GM19328 (cell line): Measurements from ENCODE around the gene CARHSP1.
"Not testable (repeated sequence)": the region's sequence is repeated elsewhere in the genome, so short reads cannot be mapped to it uniquely, and the experiment has no call there.

Experiments
- ATAC-seq: cut with Tn5 transposase; IDR thresholded peaks from one replicate; pipeline ENCODE4 v1.9.1; 2021; ENCODE audit warnings: mild to moderate bottlenecking, moderate library complexity; ENCODE audit not compliant: unreplicated experiment

The CARHSP1 gene

DNA sequence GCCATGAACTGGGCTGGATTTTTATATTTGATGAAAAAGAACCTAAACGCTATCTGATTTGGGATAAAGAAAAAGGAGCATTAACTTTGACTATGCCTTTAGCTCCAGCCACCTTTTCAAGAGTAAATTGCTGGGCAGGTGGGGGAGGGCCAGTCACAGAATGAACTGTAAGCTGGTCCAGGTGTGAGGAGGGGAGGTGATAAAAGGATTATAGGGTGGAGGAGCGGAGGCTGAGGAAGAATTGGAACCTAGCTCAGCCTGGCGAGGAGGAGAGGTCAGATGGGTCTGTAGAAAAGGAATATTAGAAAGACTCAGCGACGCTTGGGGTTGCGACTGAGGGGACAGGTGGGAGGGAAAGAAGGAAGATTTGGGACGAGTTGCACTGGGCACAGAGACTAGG lies 32.0 kb downstream of the CARHSP1 start:
- ATAC-seq = not testable (repeated sequence)

DNA sequence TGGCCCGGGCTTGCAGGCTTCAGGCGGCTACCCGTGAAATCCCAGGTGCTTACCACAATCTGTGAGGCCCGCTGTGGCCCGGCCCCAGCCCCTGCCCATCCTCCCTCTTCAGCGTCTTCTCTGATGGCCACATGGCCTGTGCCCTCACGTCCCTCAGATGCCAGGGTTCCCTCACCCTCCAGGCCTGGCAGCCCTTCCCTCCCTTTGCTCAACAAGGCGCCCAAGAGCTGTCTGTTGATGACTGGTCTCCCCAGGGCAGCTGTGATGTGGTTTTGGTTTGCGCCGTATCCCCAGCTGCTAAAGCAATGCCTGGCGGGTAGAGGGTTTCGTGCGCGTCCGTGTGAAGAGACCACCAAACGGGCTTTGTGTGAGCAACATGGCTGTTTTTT lies 36.1 kb downstream of the CARHSP1 start:
- no peak for ATAC-seq

DNA sequence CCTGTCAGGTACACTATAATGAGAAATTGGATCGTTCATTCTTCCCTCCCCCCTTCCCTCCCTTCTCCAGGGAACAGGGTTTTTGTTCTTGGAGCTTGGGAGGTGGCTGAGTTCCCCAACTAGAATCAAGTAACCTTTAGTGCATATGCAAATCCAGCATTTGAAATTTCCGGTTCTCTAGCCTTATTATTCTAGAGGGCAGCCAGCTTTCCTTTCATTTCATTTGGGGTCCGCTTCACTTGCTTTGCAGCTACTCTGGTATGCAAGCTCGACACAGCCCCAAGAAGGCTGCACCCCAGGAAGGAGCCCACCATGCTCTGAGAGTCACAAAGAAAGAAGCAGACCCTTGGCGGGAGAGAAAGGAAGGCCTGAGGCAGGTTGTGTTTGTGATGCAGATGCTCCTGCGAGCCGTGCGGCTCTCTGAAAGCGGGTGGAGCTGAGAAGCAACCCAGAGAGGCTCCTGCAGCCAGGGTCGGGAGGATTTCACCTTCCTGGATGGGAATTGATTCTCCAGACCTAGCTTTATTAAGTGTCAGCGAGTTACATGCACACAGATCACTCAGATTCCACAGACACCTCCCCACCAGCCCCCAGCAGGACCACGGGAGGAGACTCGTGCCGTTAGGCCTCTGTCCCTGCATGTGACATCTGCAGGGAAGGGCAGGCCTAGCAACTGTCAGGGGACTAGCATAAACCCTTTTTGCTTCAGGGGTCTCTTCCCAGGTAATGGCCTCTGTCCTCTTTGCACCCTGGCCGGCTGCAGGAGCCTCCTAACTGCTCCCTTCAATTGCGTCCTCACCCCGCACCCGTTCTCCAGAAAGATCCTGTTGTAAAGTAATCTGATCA lies 36.7 kb downstream of the CARHSP1 start:
- no peak for ATAC-seq

DNA sequence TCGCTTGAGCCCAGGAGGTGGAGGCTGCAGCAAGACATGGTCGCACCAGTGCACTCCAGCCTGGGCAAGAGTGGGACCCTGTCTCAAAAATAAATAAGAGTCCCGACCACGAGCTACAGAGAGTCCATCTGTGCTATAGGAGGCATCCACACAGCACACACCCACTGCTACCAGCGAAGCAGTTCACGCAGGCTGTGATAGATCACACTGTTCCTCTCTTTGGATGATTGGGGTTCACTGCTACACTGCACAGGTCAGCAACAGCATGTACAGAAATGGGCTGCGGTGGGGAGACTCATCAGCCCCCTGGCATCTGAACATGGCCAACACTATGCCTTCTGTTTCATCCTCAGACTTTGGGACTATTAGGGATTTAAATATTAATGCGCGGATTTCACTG lies 37.4 kb downstream of the CARHSP1 start:
- no peak for ATAC-seq

DNA sequence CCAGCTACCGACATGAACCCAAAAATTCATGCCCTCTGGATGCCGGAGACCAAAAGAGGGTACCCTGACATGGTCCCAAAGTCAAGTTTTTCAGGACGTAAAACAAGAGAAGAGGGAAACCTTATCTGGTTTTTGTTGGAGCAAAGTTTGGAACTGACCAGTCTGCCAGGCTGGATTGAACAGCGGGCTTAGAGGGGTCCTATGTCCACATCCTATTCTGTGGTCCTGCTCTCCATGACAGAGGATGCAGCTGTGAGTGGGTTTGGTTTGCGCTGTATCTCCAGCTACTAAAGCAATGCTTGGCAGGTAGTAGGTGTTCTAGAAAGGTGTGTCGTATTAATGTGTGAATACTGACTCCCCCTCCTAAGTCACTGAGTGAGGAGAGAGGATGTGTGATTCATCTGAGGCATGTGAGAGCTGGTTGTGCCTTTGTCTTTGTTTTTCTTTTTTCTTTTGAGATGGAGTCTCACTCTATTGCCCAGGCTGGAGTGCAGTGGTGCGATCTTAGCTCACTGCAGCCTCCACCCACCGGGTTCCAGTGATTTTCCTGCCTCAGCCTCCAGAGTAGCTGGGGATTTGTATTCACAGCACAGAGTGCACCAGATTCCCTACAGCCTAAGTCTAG lies 40.2 kb downstream of the CARHSP1 start:
- no peak for ATAC-seq

DNA sequence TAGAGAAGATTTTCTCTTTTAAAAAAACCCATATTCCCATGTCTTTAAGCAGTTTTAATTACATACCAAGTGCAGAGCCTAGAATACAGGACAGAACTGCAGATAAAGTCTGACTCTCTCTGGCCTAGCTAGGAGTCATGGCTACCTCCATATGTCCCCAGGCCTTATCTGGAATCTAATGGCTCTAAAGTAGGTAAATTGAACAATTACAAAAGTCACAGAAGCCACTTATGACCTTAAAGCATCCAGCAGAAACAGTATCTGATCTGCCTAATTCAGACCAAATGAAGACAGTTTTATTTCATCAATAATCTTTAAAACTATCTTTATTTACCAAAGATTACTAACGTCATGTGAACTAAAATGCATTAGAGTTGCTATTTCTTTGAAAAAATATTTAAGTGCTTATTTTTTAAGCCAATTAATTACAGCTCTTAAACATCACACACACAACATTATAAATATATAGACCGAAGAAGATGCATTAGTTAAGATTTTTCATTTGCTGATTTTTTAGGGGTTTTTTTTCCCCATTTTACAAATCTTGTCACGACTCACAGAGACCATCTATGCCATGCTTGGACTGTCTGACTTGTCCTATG lies 42.4 kb downstream of the CARHSP1 start:
- no peak for ATAC-seq

DNA sequence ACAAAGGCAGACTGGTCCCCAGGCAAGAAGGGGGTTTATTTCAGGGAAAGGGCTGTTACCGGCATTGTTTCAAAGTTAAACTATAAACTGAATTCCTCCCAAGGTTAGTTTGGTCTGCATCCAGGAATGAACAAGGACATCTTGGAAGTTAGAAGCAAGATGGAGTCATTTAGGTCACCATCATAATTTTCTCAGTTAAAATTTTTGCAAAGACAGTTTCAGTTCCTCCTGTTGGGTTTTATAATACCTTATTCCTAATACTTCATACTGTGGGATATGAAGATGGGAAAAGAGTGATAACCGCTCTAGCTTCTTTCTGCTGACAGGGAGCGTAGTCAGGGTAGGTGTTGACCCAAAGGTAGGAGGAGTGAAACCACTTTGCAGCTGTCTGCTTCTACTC lies 46.4 kb downstream of the CARHSP1 start:
- no peak for ATAC-seq

DNA sequence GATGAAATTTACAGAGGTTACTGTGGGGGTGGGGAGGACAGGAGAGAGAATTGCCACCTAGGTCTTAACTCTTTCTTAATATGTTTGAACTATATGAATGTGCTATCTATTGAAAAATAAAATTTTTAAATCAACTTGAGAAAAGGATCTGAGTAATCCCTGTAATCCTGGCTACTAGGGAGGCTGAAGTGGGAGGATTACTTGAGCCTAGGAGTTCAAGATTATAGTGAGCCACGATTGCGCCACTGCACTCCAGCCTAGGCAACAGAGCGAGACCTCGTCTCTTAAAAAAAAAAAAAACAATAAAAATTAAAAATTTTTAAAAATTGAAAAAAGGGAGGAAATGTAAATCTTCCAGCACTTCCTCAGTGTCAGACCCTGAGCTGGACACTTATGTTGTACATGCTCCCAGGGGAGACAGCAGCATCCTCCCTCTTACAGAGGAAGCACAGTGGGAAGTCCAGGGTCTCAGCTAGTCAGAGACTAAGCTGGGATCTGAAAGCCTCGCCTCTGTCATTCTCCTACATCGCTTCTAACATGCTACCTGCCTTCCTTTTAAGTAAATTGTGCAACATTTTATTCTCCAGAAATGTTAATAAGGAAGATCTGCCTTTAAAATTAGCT lies 49.3 kb downstream of the CARHSP1 start:
- ATAC-seq = no peak

DNA sequence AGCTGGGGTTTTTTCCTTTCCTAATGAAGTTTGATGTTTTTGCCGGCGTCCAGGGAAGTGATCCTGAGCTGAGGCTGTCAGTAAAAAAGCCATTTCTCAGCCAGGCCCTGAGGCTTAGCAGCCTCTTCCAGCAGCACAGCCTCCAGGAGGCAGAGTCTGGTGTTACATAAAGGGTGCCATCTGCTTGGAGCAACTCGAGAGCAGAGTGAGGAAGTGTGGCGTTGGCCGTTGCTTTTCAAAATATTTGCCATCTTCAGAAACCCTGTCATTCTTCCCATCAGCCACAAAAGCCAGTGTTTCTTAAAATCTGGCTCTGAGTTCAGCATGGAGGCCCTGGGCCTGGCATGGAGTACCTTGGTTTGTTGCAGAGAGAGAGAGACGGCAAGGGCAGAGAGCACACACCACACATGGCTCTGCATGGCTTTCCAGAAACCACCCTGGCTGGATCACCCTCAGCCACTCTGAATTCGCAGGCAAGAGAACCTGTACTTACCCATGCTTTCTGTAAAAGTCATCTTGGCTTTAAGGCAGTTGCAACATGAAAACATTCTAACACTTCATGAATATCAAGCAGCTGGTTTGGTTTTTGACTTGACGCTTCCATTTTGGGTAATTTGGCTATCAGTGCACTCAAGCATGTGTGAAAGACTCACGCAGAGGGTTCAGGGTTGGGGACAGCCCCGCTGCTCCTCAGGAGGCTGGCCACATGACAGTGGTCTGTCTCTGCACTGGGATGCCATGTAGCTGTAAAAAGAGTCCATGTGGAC lies 50.1 kb downstream of the CARHSP1 start:
- no peak for ATAC-seq

DNA sequence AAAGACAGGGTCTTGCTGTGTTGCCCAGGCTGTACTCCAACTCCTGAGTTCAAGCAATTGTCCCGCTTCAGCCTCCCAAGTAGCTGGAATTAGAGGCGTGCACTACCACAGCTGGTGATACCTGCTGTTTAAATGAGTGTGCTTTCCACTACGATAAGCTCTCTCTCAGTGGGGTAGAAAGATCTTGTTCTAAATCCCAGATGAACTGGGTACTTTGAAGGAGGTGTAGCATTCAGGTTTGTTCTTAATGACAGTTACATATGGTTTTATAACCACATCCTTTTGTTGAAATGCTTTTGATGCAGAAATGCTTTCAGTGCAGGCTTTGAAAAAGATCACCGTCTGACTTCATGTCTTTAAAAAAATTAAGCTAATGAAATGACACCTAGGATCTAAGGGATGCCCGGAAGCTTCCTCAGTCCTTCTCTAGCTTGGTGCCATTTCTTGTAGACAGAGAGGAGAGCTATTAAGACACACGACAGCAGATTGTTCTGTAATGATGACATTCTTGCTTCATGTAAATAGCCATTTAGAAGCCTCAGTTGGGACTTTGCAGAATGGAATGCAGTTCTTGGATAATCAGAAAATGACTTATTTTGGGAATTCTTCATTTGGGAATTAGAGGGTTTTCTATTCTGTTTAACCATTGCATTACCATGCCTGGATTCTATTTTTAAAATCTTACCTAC lies 51.7 kb downstream of the CARHSP1 start:
- ATAC-seq = no peak

DNA sequence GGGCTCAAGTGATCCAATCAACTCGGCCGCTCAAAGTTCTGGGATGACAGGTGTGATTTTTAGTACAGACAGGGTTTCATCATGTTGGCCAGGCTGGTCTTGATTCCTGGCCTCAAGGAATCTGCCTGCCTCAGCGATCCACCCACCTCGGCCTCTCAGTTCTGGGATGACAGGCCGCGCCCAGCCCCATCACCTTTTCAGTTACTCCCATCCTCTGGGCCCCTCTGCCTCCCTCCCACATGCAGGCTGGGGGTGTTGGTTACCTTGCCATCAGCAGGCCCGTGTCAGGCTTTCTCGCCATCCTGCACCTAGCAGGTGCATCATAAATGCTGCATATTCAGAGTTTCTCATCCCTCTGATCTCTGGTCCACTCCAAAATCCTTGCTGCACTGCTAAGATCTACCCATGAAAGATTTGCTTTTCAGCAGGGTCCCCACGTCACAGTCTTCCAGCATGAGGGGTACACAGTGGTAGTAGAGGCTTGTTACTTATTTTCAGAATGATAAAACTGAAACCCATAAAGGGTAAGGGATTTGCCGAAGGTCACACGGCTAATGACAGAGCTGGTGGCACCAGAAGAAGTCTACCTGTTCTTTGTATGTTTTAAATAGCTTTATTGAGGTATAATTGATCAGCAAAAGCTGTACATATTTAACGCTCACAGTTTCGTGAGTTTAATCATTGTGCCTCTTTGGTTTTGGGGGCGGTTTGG lies 54.6 kb downstream of the CARHSP1 start:
- no peak for ATAC-seq

DNA sequence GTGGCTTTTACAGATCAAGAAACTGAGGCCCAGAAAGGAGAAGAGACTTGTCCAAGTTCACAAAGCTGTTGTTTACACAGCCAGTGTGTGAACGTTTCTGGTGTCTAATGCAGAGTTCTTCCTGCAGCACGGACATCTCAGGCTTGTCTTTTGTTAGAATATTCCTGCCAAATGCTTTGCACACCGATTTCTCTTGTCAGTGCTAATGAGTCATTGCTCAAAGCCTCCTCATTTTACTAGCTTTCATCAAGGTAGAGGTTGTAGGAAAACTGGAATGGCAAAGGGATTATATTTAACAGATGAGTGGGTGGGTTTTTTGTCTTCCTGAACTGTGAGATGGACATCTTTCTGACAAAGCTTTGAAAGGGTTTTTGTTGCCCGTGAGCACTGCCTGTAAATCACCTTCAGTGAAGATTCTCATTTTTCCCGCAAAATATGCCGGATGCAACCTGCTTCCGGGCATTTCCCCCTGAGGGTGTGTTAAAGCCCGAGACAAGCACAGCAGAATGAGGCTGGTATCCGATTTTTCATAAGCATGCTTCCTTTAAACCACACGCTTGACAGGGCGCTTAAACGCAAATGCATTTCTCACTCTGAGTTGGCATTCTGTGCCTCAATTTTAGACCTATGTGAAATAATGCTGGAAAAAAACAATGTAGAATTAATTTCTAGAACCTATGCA lies 56.5 kb downstream of the CARHSP1 start:
- ATAC-seq = no peak

DNA sequence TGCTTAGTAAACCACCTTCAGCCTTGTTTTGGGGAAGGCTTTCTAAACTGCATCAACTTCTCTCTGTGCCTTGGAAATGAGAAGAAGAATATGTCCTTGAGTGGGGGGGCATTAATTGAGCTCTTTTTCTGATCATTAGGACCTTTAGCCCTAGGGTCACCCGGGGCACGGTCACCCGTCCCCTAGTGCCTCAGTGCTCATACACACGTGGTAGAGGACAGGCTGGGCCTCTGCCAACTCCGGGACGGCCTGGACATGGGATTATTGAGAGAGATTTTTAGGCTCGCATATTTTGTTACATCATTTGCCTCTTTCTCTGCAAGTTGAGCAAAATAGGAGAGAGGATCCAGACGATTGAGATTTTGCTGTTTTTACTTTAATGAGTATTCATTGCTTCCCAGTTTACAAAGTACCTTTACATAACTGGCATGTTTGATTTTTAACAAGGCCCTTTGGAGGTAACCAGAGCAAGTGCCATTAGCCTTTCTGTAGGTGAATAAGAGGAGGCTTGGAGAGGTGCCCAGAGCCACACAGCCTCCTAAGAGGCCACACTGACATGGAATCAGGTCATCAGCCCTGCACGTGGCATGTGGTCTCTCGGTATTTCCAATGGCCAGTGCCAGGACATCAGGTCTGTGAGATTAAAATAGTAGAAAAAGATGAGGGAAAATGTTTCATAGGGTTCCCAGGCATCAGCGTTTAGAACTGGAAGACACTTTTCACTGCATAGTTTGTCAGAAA lies 60.0 kb downstream of the CARHSP1 start:
- ATAC-seq = no peak

DNA sequence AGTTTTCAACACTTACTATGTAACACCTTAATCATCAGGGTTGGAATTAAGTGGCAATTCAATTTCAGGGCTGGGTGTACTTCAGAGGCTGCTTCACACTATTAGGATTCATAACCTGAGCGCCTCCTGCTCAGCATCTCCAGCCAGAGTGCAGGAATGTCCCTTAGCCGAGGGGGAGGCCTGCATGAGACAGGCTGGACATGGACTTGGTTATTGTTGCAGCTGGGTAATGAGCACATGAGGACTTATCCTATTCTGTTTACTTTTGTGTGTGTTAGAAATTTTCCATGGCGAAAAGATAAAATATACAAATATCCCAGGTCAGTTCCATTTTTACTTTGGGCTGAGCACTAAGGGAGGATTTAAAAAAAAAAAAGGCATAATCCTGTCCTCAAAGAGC lies 60.8 kb downstream of the CARHSP1 start:
- ATAC-seq = no peak

DNA sequence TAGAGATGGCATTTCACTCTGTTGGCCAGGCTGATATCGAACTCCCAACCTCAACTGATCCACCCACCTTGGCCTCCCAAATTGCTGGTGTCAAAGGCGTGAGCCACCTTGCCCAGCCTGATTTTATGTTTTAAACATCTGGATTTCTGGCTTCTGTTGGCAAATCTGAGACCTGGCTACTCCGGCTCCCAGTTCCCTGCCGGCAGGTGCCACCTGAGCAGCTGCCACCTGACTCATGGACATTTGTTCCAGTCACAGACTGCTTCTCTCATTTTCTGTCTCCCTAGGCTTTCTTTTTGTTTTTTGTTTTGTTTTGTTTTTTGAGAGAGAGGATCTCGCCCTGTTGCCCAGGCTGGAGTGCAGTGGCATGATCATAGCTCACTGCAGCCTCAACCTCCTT lies 61.6 kb downstream of the CARHSP1 start:
- no peak for ATAC-seq

DNA sequence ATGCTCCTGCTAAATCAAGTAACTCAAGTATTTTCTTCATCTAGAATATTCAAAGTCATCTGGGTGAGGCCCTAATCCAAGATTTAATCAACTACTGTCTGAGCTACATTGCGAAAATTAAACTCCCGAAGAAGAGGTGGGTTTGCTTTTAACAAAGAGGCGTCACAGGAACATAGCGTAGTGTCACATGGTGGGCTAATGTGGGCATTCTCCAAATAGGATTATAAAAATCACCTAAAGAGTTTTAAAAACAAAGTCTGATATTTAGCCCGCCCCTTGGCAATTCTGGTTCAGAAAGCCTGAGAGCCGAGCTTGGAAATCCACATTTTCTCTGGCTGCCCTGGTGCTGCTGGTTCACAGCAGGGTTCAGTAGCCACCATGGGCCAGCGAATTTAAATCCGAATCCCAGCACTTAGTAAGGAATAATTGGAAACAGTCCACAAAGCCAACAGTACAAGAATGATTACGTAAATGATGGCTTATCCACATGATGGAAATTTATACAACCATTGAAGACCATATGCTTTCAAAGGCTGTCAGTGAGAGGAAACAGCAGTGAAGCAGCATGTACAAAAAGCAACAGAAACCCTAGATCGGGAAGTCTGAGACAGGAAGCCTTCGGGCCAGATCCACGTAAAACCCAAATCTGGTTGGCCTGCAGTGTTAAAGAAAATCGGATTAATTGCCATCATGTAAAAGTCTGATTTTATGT lies 62.4 kb downstream of the CARHSP1 start:
- ATAC-seq = no peak

DNA sequence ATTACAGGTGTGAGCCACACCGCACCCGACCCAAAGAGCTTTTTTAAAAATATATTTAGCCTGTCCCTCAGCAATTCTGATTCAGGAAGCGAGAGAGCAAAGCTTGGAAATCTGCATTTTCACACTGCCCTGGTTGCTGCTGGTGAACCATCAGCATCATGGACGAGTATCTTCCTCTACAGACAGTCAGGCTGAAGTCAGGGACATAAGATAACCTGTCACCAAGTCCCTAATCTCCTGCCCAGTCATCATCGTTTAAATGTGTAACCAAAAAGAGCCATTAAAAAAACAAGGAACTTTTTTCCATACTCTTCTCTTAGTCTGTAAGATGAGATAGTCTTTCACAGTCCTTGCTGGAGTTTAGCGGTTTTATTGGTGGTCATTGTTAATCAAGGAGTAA lies 64.5 kb downstream of the CARHSP1 start:
- ATAC-seq = no peak

DNA sequence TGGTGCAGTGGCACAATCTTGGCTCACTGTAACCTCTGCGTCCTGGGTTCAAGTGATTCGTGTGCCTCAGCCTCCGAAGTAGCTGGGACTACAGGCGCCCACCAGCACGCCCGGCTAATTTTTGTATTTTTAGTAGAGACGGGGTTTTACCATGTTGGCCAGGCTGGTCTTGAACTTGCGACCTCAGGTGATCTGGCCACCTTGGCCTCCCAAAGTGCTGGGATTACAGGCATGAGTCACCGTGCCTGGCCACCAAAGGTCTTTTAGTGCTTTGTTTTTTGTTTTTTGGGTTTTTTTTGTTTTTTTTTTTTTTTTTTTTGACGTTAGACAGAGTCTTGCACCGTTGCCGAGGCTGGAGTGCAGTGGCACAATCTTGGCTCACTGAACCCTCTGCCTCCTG lies 65.1 kb downstream of the CARHSP1 start:
- not testable (repeated sequence) for ATAC-seq
